HEK293 (cell line): ENCODE results near the gene NHERF2.

ENCODE experiments used
- CTCF ChIP-seq: fragments of 450-650 bp; formaldehyde crosslinking; IDR thresholded peaks from 2 replicates; pipeline ENCODE4 v1.5.1; 2016; ENCODE audit warnings: missing biosample characterization, missing genetic modification characterization
- GLI2 ChIP-seq: fragments of 450-650 bp; formaldehyde crosslinking; IDR thresholded peaks from 2 replicates; pipeline ENCODE4; 2017; ENCODE audit warnings: missing biosample characterization, missing genetic modification characterization, low read depth, borderline replicate concordance
- KLF16 ChIP-seq: fragments of 450-650 bp; formaldehyde crosslinking; IDR thresholded peaks from 2 replicates; pipeline ENCODE4 v1.5.1; 2017; ENCODE audit warnings: missing biosample characterization, missing genetic modification characterization
- MEIS1 ChIP-seq: sonication (generic); formaldehyde crosslinking; IDR thresholded peaks from 2 replicates; pipeline ENCODE4 v1.8.1; 2022; ENCODE audit warnings: missing genetic modification reagents, mild to moderate bottlenecking, borderline replicate concordance
- OSR2 ChIP-seq: fragments of 450-650 bp; formaldehyde crosslinking; IDR thresholded peaks from 2 replicates; pipeline ENCODE4 v1.5.1; 2016; ENCODE audit warnings: missing biosample characterization, missing genetic modification characterization
- OVOL3 ChIP-seq: fragments of 450-650 bp; formaldehyde crosslinking; IDR thresholded peaks from 2 replicates; pipeline ENCODE4 v1.5.1; 2016; ENCODE audit warnings: missing biosample characterization, missing genetic modification characterization
- PRDM2 ChIP-seq: fragments of 450-650 bp; formaldehyde crosslinking; IDR thresholded peaks from 2 replicates; pipeline ENCODE4 v1.5.1; 2016; ENCODE audit warnings: missing biosample characterization, missing genetic modification characterization, borderline replicate concordance
- RBAK ChIP-seq: fragments of 450-650 bp; formaldehyde crosslinking; IDR thresholded peaks from 2 replicates; pipeline ENCODE4 v1.5.1; 2016; ENCODE audit warnings: missing biosample characterization, missing genetic modification characterization
- SETDB1 ChIP-seq: IDR thresholded peaks from one replicate; pipeline ENCODE4 v1.6.1; 2017; ENCODE audit warnings: mild to moderate bottlenecking, low read length, moderate library complexity, mixed read lengths; ENCODE audit not compliant: insufficient read length
- ZFP69B ChIP-seq: fragments of 450-650 bp; formaldehyde crosslinking; IDR thresholded peaks from 2 replicates; pipeline ENCODE4 v1.5.1; 2016; ENCODE audit warnings: missing biosample characterization, missing genetic modification characterization
- ZIC2 ChIP-seq: fragments of 450-650 bp; formaldehyde crosslinking; IDR thresholded peaks from 2 replicates; pipeline ENCODE4 v1.5.1; 2016; ENCODE audit warnings: missing biosample characterization, missing genetic modification characterization
- ZNF10 ChIP-seq: fragments of 450-650 bp; formaldehyde crosslinking; IDR thresholded peaks from 2 replicates; pipeline ENCODE4 v1.5.1; 2017; ENCODE audit warnings: missing biosample characterization, missing genetic modification characterization
- ZNF155 ChIP-seq: fragments of 450-650 bp; formaldehyde crosslinking; IDR thresholded peaks from 2 replicates; pipeline ENCODE4 v1.5.1; 2016; ENCODE audit warnings: missing biosample characterization, missing genetic modification characterization
- ZNF223 ChIP-seq: fragments of 450-650 bp; formaldehyde crosslinking; IDR thresholded peaks from 2 replicates; pipeline ENCODE4 v1.5.1; 2016; ENCODE audit warnings: missing biosample characterization, missing genetic modification characterization
- ZNF239 ChIP-seq: fragments of 450-650 bp; formaldehyde crosslinking; IDR thresholded peaks from 2 replicates; pipeline ENCODE4 v1.5.1; 2016; ENCODE audit warnings: missing biosample characterization, missing genetic modification characterization
- ZNF248 ChIP-seq: fragments of 450-650 bp; formaldehyde crosslinking; IDR thresholded peaks from 2 replicates; pipeline ENCODE4 v1.5.1; 2017; ENCODE audit warnings: missing biosample characterization, missing genetic modification characterization
- ZNF311 ChIP-seq: fragments of 450-650 bp; formaldehyde crosslinking; IDR thresholded peaks from 2 replicates; pipeline ENCODE4 v1.5.1; 2017; ENCODE audit warnings: missing biosample characterization, missing genetic modification characterization, borderline replicate concordance
- ZNF426 ChIP-seq: fragments of 450-650 bp; formaldehyde crosslinking; IDR thresholded peaks from 2 replicates; pipeline ENCODE4 v1.5.1; 2017; ENCODE audit warnings: missing biosample characterization, missing genetic modification characterization, mild to moderate bottlenecking, inconsistent platforms, moderate library complexity
- ZNF514 ChIP-seq: fragments of 450-650 bp; formaldehyde crosslinking; IDR thresholded peaks from 2 replicates; pipeline ENCODE4 v1.5.1; 2016; ENCODE audit warnings: missing biosample characterization, missing genetic modification characterization
- ZNF560 ChIP-seq: fragments of 450-650 bp; formaldehyde crosslinking; IDR thresholded peaks from 2 replicates; pipeline ENCODE4 v1.5.1; 2017; ENCODE audit warnings: missing biosample characterization, missing genetic modification characterization, borderline replicate concordance
- ZNF623 ChIP-seq: fragments of 450-650 bp; formaldehyde crosslinking; IDR thresholded peaks from 2 replicates; pipeline ENCODE4 v1.5.1; 2016; ENCODE audit warnings: missing biosample characterization, missing genetic modification characterization
- ZNF830 ChIP-seq: fragments of 450-650 bp; IDR thresholded peaks from 2 replicates; pipeline ENCODE4 v1.5.0; 2018; ENCODE audit warnings: missing biosample characterization, missing genetic modification characterization, low read depth, mild to moderate bottlenecking, moderate library complexity
- TF ChIP-seq, protein P1 (sequence below): fragments of 450-650 bp; formaldehyde crosslinking; IDR thresholded peaks from 2 replicates; pipeline ENCODE4 v1.5.1; 2016; ENCODE audit warnings: missing biosample characterization, missing genetic modification characterization, borderline replicate concordance
- TF ChIP-seq, protein P2 (sequence below): fragments of 450-650 bp; formaldehyde crosslinking; IDR thresholded peaks from 2 replicates; pipeline ENCODE4 v1.5.1; 2016; ENCODE audit warnings: missing biosample characterization, missing genetic modification characterization
- TF ChIP-seq, protein P3 (sequence below): IDR thresholded peaks from 2 replicates; pipeline ENCODE4 v1.6.1; 2011; ENCODE audit warnings: mild to moderate bottlenecking, low read depth, low read length, borderline replicate concordance
- TF ChIP-seq, protein P4 (sequence below): fragments of 450-650 bp; formaldehyde crosslinking; IDR thresholded peaks from 2 replicates; pipeline ENCODE4 v1.5.1; 2016; ENCODE audit warnings: missing biosample characterization, missing genetic modification characterization

NHERF2 gene

DNA sequence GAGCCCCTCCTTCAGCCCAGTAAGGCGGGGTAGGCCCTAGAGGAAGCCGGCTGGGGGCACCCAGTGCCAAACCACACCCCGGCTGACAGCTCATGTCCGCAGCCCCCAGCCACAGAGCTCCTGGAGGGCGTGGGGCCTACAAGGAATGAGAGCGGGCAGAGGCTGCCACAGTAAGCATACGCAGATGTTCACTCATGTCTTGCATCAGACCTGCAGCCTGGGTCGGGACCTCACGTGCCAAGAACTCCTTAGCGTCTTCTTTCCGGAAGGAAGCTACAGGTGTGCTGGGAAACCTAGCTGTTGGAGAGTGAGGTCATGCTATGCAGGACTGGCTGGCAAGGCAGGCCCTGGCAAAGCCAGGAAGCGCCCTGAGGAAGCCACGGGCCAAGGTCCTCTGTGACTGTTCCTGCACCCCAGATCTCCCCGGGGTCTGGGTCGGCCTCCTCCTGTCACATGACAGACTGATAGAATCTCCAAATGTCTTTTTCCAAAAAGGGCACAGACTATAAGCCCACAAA is 18.6 kb upstream of the NHERF2 start (continued):
- TF ChIP-seq, protein P1, sequence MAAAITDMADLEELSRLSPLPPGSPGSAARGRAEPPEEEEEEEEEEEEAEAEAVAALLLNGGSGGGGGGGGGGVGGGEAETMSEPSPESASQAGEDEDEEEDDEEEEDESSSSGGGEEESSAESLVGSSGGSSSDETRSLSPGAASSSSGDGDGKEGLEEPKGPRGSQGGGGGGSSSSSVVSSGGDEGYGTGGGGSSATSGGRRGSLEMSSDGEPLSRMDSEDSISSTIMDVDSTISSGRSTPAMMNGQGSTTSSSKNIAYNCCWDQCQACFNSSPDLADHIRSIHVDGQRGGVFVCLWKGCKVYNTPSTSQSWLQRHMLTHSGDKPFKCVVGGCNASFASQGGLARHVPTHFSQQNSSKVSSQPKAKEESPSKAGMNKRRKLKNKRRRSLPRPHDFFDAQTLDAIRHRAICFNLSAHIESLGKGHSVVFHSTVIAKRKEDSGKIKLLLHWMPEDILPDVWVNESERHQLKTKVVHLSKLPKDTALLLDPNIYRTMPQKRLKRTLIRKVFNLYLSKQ = no peak
- TF ChIP-seq ZNF560 (tag by site-specific recombination) = no peak
- TF ChIP-seq, protein P2, sequence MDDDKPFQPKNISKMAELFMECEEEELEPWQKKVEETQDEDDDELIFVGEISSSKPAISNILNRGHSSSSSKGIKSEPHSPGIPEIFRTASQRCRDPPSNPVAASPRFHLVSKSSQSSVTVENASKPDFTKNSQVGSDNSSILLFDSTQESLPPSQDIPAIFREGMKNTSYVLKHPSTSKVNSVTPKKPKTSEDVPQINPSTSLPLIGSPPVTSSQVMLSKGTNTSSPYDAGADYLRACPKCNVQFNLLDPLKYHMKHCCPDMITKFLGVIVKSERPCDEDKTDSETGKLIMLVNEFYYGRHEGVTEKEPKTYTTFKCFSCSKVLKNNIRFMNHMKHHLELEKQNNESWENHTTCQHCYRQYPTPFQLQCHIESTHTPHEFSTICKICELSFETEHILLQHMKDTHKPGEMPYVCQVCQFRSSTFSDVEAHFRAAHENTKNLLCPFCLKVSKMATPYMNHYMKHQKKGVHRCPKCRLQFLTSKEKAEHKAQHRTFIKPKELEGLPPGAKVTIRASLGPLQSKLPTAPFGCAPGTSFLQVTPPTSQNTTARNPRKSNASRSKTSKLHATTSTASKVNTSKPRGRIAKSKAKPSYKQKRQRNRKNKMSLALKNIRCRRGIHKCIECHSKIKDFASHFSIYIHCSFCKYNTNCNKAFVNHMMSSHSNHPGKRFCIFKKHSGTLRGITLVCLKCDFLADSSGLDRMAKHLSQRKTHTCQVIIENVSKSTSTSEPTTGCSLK (tag by site-specific recombination) = no peak
- no peak for TF ChIP-seq ZNF623 (tag by site-specific recombination)
- TF ChIP-seq SETDB1 = no peak
- no peak for TF ChIP-seq ZNF223
- TF ChIP-seq ZNF239 (tag by site-specific recombination) = no peak
- TF ChIP-seq CTCF = no peak
- TF ChIP-seq ZNF514 (tag by site-specific recombination) = no peak
- no peak for TF ChIP-seq OSR2 (tag by site-specific recombination)
- TF ChIP-seq RBAK = no peak
- no peak for TF ChIP-seq OVOL3 (tag by site-specific recombination)
- TF ChIP-seq ZIC2 (tag by site-specific recombination) = peak; percentile 35; the same call in 1 of the 2 replicates
- TF ChIP-seq, protein P3, sequence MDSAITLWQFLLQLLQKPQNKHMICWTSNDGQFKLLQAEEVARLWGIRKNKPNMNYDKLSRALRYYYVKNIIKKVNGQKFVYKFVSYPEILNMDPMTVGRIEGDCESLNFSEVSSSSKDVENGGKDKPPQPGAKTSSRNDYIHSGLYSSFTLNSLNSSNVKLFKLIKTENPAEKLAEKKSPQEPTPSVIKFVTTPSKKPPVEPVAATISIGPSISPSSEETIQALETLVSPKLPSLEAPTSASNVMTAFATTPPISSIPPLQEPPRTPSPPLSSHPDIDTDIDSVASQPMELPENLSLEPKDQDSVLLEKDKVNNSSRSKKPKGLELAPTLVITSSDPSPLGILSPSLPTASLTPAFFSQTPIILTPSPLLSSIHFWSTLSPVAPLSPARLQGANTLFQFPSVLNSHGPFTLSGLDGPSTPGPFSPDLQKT = no peak
- no peak for TF ChIP-seq ZNF248 (tag by site-specific recombination)
- TF ChIP-seq KLF16 (tag by site-specific recombination) = peak; percentile 52
- peak; percentile 38; the same call in 1 of the 2 replicates for TF ChIP-seq ZFP69B (tag by site-specific recombination)
- no peak for TF ChIP-seq MEIS1 (CRISPR knock-in tag)
- no peak for TF ChIP-seq ZNF830
- TF ChIP-seq, protein P4, sequence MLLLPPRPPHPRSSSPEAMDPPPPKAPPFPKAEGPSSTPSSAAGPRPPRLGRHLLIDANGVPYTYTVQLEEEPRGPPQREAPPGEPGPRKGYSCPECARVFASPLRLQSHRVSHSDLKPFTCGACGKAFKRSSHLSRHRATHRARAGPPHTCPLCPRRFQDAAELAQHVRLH (tag by site-specific recombination) = no peak
- no peak for TF ChIP-seq ZNF155 (tag by site-specific recombination)
- TF ChIP-seq PRDM2 (tag by site-specific recombination) = no peak
- TF ChIP-seq ZNF311 (tag by site-specific recombination) = no peak
- no peak for TF ChIP-seq ZNF10 (tag by site-specific recombination)
- no peak for TF ChIP-seq ZNF426 (tag by site-specific recombination)
- no peak for TF ChIP-seq GLI2 (tag by site-specific recombination)
